GM19240 (cell line): Measurements from ENCODE around the gene HMGN4.

Source experiments
- DNase-seq: peaks from one replicate; pipeline ENCODE4 v3.0.0; 2011; ENCODE audit warnings: low spot score; ENCODE audit not compliant: insufficient read length

HMGN4 gene

GRCh38 chr6:26577720-26578072 lies 39.5 kb downstream of the HMGN4 start:
- DNase-seq, result no peak

DNA sequence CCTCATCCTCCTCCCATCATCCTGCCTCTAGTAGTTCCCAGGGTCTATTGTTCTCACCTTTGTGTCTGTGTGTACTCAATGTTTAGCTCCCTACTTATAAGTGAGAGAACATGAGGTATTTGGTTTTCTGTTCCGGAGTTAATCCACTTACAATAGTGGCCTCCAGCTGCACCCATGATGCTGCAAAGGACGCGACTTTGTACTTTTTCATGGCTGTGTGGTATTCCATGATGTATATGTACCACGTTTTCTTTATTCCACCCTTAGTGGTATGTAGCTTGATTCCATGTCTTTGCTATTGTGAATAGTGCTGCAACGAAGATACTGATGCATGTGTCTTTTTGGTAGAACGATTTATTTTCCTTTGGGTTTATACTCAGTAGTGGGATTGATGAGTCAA lies 40.1 kb downstream of the HMGN4 start:
- no peak for DNase-seq

GRCh38 chr6:26578741-26579140 lies 40.6 kb downstream of the HMGN4 start:
- no peak for DNase-seq

DNA sequence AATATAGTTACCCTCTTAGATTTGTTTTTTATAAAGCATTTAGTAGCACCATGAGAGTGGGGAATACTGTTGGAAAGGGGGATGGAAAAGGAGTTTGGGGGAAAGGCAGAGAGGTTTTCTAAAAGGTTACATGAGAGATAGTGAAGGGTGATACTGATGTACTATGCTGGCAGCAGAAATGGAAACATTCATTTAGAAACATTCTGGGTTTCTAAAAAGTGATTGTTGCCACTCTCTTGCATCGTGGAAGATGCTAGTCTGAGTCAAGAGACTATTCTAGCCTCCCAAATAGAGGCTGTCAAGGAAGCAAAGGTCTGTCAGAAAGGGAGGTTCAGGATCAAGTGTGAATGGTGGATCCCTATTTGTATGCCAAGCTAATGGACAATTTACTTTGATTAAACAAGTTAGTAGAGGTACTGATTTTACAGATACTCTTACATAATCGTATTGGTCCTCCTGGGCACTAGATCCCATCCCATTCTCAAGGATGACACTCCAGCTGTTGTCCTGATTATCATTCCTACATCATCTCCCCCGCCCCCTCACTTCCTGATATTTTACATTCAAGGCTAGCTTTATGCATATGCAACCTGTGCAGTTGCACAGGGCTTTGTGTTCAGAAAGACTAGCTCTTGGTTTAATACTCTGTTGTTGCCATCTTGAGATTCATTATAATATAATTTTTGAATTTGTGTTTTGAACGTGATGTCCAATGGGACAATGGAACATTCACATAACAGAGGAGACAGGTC lies 43.2 kb downstream of the HMGN4 start:
- DNase-seq, result no peak

DNA sequence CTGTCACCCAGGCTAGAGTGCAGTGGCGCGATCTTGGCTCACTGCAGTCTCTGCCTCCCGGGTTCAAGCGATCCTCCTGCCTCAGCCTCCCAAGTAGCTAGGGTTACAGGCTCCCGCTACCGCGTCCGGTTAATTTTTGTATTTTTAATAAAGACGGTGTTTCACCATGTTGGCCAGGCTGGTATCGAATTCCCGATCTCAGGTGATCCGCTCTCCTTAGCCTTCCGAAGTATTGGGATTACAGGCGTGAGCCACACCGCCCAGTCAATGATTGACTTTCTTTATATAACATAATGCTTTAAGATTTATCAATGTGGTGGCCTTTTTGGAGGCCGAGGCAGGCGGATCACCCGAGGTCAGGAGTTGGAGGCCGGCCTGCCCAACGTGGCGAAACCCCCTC lies 50.8 kb downstream of the HMGN4 start:
- no peak for DNase-seq

DNA sequence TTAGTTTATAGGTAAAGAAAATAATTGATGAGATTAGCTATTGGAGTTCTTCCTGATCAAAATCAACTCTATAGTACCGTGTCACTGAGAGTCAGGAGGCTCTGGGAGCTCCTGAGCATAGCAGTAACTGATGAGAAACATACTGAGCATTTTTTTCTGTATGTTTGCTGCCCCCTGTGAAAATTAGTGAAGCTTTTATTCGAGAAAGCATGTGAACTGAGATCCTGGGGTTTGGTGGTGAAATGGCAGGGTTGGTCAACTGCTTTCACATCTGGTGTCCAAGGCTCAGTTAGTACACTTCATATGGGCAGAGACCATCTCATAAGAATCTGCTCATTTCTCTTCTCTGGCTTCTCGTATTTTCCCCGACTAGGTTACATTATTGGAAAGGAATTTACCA lies 54.5 kb downstream of the HMGN4 start:
- DNase-seq, result no peak

DNA sequence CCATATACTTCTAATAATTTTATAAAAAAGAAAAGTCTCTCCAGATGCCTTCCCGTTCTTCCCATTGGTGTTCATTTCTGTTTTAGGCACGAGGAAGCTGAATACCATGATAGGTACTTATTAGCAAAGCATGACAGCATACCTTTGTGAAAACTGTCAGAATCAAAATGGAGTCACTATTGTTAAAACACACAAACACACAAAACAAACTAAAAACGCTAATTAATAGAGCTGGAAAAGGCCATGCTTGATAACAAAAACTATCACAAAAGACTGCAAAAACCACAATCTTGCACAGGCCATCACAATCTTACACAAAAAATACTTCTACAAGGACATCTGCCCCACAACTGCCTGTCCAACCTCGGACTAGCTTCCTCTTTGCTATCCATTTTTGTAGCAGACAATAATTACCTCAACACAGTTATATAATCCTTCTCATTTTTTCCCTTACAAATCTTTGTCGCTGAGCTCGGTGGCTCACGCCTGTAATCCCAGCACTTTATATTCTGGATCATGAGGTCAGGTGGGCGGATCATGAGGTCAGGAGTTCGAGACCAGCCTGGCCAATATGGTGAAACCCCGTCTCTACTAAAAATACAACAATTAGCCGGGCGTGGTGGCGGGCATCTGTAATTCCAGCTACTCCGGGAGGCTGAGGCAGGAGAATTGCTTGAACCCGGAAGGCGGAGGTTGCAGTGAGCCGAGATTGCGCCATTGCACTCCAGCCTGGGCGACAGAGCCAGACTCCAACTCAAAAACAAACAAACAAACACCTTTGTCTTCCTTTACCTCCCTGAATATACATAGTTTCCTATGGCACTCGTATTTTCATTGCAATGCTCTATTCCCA lies 55.3 kb downstream of the HMGN4 start:
- no peak for DNase-seq

DNA sequence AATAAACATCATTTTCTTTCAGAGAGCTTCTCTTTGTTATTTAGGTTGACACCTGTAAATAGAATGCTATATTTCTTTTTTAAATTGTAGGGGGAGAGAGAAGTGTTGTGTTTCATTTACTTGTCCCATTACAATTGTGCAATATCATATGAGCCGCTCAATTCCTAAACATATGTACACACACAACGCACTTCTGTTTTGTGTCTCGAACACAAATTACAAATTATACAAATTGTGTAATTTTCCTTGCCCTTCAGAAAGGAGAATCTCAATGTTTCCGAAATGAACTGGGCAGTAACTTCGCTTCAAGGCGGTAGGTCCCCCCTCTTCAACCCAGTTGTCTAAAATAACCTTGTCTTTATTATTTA lies 55.9 kb downstream of the HMGN4 start:
- no peak for DNase-seq

GRCh38 chr6:26594730-26595632 lies 56.8 kb downstream of the HMGN4 start:
- no peak for DNase-seq

DNA sequence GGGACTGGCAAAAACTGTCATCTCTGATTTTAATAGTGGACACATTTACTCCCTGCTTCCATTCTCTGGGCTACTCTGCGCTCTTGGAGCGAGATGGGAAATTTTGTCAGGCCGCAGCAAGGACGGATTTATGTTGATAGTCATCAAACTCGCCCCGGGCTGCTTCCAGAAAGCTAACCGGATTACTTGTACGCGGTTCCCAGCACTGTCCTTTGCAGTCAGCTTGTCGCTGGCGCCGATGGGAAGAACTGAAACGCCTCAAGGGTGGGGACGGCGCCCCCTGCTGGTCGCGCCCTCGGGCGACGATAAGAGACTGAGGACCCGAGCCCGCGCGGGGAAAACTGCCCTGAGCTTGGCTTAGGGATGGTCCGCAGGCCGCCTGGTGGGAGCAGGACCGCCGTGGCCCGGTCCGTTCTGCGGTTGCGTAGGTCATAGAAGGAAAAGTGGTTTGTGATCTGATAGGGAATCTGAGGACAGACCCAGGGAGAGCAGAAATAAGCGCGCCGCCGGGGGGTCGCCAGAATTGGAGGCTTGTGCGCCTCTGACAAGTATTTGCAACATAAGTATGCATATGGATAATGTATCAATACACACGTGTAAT lies 57.6 kb downstream of the HMGN4 start:
- peak; percentile 40 for DNase-seq
